ENCODE measurements around the gene TVP23C. TPM values are rescaled to one million over a fixed set of nuclear protein-coding genes. Genes with fewer than 3 reads are reported as not detected.

TVP23C gene
- total and polyA plus RNA-seq, 10 donors: 1.5 to 60.5 (median 22.9) TPM

DNA sequence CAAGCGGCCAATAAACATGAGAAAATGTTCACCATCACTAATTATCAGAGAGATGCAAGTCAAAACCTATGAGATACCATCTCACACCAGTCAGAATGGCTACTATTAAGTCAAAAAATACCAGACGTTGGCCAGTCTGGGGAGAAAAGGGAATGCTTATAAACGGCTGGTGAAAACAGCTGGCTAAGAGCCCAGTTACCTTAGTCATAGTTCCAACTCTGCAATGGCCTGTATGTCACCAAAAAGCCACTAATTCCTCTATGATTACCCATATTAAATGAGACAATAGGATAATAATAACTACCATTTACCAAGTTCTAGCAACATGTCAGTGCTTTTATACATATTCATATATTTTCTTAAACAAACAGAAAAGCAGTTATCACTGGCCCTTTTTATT is 52.9 kb downstream of the TVP23C start:
- Histone ChIP-seq H3K27me3 (replicated peaks in 1 of 7) (no peaks in the 10 kb centered on the region), H3K9me3 (no peaks in the 10 kb centered on the region), H3K36me3 (peaks cover 0 to 58% (median 10%) of the 10 kb centered on the region in 6 donors), H3K4me3 (no peak overlapping the region), H3K4me1 (peaks cover 0 to 12% (median 2%) of the 10 kb centered on the region in 6 donors), H3K27ac (no peak overlapping the region)
- WGBS, 5 donors: 69 to 85% (median 84%) methylated on average over 3 of the region's 3 CpGs
- TF ChIP-seq, protein P1, sequence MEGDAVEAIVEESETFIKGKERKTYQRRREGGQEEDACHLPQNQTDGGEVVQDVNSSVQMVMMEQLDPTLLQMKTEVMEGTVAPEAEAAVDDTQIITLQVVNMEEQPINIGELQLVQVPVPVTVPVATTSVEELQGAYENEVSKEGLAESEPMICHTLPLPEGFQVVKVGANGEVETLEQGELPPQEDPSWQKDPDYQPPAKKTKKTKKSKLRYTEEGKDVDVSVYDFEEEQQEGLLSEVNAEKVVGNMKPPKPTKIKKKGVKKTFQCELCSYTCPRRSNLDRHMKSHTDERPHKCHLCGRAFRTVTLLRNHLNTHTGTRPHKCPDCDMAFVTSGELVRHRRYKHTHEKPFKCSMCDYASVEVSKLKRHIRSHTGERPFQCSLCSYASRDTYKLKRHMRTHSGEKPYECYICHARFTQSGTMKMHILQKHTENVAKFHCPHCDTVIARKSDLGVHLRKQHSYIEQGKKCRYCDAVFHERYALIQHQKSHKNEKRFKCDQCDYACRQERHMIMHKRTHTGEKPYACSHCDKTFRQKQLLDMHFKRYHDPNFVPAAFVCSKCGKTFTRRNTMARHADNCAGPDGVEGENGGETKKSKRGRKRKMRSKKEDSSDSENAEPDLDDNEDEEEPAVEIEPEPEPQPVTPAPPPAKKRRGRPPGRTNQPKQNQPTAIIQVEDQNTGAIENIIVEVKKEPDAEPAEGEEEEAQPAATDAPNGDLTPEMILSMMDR (IDR thresholded peaks at IDR 0.05 in 8 of 11, conservative IDR thresholded peaks at IDR 0.05 in 3 of 11): no peak
- TF ChIP-seq POLR2A (IDR thresholded peaks at IDR 0.05): no peak
- TF ChIP-seq POLR2AphosphoS5 (IDR thresholded peaks at IDR 0.05): no peak
- intact Hi-C loops (cut with DNase I; ENCODE audit: low total_unique reads): no loop called here
- no peak for DNase-seq

DNA sequence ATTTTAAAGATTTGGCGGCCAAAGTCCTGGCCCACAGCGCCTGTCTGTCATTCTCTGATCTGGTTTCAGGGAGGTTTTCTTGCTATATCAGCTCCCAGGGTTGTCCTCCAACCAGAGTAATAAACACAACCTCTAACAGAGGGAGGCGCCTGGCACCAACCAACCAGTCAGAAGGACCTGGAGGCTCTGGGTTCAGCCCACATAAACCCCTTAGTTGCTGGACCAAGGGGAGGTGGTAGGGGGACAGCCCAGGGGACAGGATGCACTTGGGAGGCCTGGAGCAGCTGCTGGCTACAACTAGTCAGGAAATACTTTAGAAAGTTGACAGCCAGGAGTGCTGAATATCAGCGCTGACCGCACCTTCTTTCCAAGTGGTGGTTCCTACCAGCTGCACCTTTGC is 54.2 kb downstream of the TVP23C start:
- Histone ChIP-seq H3K4me3 (no peak overlapping the region), H3K9me3 (no peaks in the 10 kb centered on the region), H3K27ac (no peak overlapping the region), H3K27me3 (replicated peaks in 1 of 7) (no peaks in the 10 kb centered on the region), H3K36me3 (peaks cover 0 to 47% (median 4%) of the 10 kb centered on the region in 6 donors), H3K4me1 (peaks cover 0 to 10% (median 2%) of the 10 kb centered on the region in 6 donors)
- intact Hi-C loops (cut with DNase I; ENCODE audit: low total_unique reads): no loop called here
- DNase-seq: no peak
- no peak for TF ChIP-seq POLR2AphosphoS5 (IDR thresholded peaks at IDR 0.05)
- no peak for TF ChIP-seq POLR2A (IDR thresholded peaks at IDR 0.05)
- TF ChIP-seq, protein P1 (IDR thresholded peaks at IDR 0.05 in 8 of 11, conservative IDR thresholded peaks at IDR 0.05 in 3 of 11): no peak
- 86 to 97% (median 93%) methylated on average over 5 of the region's 5 CpGs for WGBS, 5 donors

DNA sequence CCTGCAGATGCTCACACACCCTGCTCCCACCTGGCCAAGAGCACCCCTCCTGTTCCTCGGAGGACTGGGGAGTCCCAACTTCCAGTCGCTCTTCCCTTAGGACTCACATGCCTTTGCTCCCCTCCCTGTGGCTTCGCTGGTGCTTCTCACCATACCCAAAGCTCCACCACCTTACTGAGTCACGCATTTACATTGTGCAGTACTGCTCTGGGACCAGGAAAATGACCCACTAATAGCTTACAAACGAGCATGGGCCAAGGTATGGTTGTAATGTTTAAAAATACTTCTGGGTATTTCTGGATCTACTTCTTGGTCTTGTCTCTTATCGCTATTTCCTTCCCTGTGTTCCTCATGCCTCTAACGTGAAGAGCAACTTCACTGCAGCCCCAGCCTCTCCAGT is 54.8 kb downstream of the TVP23C start:
- Histone ChIP-seq H3K27ac (no peak overlapping the region), H3K4me1 (peaks cover 0 to 10% (median 0%) of the 10 kb centered on the region in 6 donors), H3K27me3 (replicated peaks in 1 of 7) (no peaks in the 10 kb centered on the region), H3K4me3 (no peak overlapping the region), H3K36me3 (peaks cover 0 to 40% (median under 1%) of the 10 kb centered on the region in 6 donors), H3K9me3 (no peaks in the 10 kb centered on the region)
- 71 to 89% (median 83%) methylated on average over 7 of the region's 7 CpGs for WGBS, 5 donors
- DNase-seq: no peak
- intact Hi-C loops (cut with DNase I; ENCODE audit: low total_unique reads): no loop called here
- TF ChIP-seq POLR2AphosphoS5 (IDR thresholded peaks at IDR 0.05) (no peak), POLR2A (IDR thresholded peaks at IDR 0.05) (no peak)
- TF ChIP-seq, protein P1 (IDR thresholded peaks at IDR 0.05 in 8 of 11, conservative IDR thresholded peaks at IDR 0.05 in 3 of 11): no peak

DNA sequence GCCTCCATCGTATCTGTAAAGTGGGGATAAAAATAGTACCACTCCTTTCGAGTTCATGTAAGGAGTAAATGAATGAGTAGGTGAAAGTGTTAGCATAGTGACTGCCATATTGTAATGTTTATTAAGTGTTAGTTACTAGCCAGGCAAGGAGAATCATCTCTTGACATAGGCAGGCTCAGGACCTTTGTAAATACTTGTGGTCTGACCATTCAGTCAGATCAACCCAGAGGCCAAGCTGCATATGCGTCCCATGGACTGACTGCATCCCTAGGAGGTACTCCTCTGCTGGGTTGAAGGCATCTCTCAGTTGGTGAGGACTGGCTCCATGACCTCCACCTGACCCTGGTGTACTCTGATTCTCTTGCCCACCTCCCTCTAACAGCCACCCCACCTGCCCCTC is 55.4 kb downstream of the TVP23C start:
- Histone ChIP-seq H3K9me3 (no peaks in the 10 kb centered on the region), H3K27me3 (replicated peaks in 1 of 7) (no peaks in the 10 kb centered on the region), H3K27ac (no peak overlapping the region), H3K4me1 (peaks cover 0 to 16% (median 5%) of the 10 kb centered on the region in 6 donors), H3K4me3 (no peak overlapping the region), H3K36me3 (peaks cover 0 to 38% (median 0%) of the 10 kb centered on the region in 6 donors)
- 87 to 96% (median 93%) methylated on average over 3 of the region's 3 CpGs for WGBS, 5 donors
- DNase-seq: no peak
- intact Hi-C loops (cut with DNase I; ENCODE audit: low total_unique reads): no loop called here
- no peak for TF ChIP-seq POLR2A (IDR thresholded peaks at IDR 0.05)
- TF ChIP-seq, protein P1 (IDR thresholded peaks at IDR 0.05 in 8 of 11, conservative IDR thresholded peaks at IDR 0.05 in 3 of 11): no peak
- no peak for TF ChIP-seq POLR2AphosphoS5 (IDR thresholded peaks at IDR 0.05)

Data from spleen (tissue), 11 donors.